Astrocyte of the cerebellum (primary cell): ENCODE results near the gene ERBB2.
A peak's percentile ranks its signal among the peaks of the same experiment; 100 is the strongest.

Source experiments
- DNase-seq: peaks from one replicate; pipeline ENCODE4 v3.0.0-alpha.2; 2011; ENCODE audit warnings: low read depth
- H3K4me3 ChIP-seq: 2 replicates; pipeline ENCODE4 v1.5.1; 2011; ENCODE audit warnings: mild to moderate bottlenecking, low read depth, low read length, moderate library complexity
- CTCF ChIP-seq: IDR thresholded peaks from 2 replicates; pipeline ENCODE4 v1.5.1; 2012; ENCODE audit warnings: low read length, low read depth, moderate library complexity, mild to moderate bottlenecking; ENCODE audit errors: missing control alignments
- in situ Hi-C: cut with HindIII; loops from 2 replicates; pipeline ENCODE4 v1.10.0; 2017; ENCODE audit warnings: low sequenced_read_pairs

ERBB2 gene

GRCh38 chr17:39765175-39765574 is 65.3 kb downstream of the ERBB2 start:
- TF ChIP-seq CTCF = no peak
- DNase-seq = no peak
- H3K4me3 ChIP-seq = no peak overlapping the region
- in situ Hi-C loops = no loop called here

DNA sequence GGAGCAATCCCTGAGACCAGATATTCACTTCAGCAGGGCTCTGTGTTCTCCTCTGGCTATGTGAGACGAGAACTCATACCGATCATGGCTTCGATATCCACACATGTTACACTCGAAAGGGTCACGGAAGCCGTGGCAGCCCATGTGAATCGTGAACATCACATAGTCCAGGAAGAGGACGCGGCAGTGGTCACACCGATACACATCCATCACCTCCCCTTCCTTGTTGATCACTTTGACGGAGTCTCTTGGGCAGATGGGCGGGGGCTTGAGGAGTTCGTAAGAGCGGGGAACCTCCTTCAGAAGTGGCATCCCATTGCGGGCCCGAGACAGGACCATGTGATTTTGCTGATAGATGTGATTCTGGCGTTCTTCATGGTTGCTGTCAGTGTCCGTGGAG is 65.9 kb downstream of the ERBB2 start:
- no peak for DNase-seq
- no peak overlapping the region for H3K4me3 ChIP-seq
- no peak for TF ChIP-seq CTCF
- in situ Hi-C loops = no loop called here

DNA sequence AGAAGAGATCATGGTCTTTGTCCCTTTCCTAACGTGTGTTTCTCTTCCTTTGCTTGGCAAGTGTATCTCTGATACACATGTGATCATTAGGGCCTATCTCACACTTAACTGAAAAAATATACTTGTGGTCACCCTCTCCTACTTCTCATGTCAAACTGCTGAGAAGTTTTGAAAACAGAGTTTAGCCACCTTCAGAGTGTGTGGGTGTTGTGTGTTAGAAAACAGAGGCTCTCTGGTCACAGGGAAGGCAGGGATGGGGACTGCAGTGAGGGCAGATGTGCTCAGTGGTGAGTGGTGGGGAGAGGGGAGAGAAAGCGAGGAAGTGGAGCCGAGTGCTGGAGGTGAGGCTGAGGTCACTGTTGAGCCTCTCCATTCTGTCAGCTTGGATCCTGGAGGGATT is 67.3 kb downstream of the ERBB2 start:
- TF ChIP-seq CTCF = no peak
- no peak for DNase-seq
- in situ Hi-C loops = no loop called here
- no peak overlapping the region for H3K4me3 ChIP-seq

DNA sequence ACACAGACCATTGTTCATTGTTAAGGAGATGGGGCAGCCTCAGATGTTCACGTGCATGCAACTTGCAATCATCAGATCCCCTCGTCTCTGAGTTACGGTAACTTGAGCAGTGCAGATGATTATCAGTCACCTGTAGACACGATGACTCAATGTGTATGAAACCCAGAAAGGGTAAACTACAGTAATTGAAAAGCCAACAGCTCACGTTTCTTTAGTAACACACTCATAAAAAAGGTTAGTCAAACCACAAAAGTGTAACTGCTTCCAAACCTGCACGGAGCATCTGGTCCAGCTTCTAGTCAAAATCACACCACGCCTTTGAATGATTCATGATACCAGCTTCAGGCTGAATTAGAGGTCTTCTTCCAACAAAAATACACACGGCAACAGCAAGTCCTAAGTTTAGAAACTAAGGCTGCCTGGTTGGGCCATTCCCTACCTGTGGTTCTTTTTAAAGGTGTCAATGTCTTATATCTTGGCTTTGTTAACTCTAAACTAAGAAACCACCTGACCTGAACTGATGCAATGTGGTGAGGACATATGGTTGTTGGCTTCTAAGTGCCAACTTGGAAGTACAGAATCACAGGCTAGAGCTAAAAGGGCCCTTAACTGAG is 70.2 kb downstream of the ERBB2 start:
- TF ChIP-seq CTCF = no peak
- DNase-seq = peak; percentile 43
- in situ Hi-C loops = no loop called here
- no peak overlapping the region for H3K4me3 ChIP-seq

DNA sequence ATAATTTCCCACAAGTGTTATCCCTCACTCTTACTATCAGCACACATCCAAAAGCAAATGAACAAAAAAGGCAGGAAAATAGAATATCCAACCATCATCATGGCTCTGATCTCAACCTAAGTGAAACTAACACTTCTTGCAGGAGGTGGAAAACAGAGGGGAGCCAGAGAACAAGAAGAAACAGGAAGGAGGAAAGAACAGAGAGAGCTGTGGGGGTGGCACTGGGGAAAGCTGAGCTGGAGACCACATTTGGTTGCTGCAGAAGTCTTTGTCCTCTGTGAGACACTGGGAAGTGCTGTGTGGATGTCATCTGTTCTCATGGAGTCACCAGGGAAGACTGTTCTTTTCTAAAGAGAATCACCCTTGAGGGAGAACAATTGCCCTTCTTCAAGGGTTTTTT is 72.6 kb downstream of the ERBB2 start:
- in situ Hi-C loops = no loop called here
- no peak for DNase-seq
- no peak for TF ChIP-seq CTCF
- no peak overlapping the region for H3K4me3 ChIP-seq

DNA sequence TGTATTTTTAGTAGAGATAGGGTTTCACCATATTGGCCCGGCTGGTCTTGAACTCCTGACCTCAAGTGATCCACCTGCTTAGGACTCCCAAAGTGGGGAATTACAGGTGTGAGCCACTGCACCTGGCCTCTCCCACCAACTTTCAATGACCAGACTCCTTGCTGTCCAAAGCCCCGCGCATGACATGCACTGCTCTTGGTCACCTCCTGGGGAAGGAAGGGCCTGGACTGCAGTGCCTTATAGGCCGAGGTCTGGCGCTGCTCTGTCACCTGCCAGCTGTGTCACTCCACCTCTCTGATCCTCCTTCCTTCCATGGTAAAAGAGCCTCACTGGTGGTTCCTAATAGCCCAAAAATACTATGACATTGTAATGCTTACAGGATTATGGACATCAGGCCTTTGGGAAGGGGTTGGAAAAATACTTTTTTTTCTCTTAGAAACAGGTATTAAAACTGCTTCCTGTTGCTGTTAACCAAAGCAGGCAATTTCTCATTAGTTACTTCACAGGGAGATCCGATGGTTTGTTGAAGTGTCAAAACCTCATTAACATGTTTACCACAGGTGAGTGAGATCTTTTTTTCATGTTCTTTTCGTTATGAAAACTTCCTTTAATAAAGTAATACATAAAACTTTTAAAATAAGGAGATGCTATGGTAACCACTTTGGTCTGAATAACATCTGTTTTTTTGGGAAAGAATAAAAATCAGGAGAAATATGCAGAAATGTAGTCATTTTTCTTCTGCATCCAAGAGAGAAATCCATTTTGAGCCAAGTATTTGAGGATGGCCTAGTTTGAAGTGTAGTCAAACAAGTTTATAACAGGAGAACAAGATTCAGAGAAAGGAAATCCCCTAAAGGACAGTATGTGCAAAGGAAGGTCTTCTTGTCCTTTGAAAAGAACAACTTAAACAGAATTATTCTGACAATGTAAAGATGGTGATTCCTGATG is 73.4 kb downstream of the ERBB2 start:
- in situ Hi-C loops = no loop called here
- TF ChIP-seq CTCF = no peak
- no peak for DNase-seq
- H3K4me3 ChIP-seq = no peak overlapping the region
